WTC11 (cell line): ENCODE measurements around the gene MTM1. TPM values are rescaled to one million over a fixed set of nuclear protein-coding genes. Genes with fewer than 3 reads are reported as not detected.

Source experiments
- ATAC-seq: fragments of 200-7000 bp; cut with Tn5 transposase; 2 replicates; pipeline ENCODE4 v1.10.0; 2021; ENCODE audit warnings: mild to moderate bottlenecking, moderate library complexity
- CTCF ChIA-PET: fragments of 300-600 bp; sonication (Branson Sonifier 250); formaldehyde crosslinking; loops from one replicate; lab custom pipeline; 2021; ENCODE audit warnings: antibody characterized with exemption; lab: Charles Lee
- POLR2A ChIA-PET: fragments of 350-600 bp; sonication (Branson Sonifier 250); formaldehyde crosslinking; loops from one replicate; lab custom pipeline; 2021; ENCODE audit warnings: antibody characterized with exemption; lab: Charles Lee
- DNase-seq: peaks from one replicate; pipeline ENCODE4 v3.0.0; 2021; ENCODE audit warnings: low spot score
- H3K27ac Mint-ChIP-seq: 2 replicates; pipeline ENCODE4 v1.8.0; 2021; ENCODE audit warnings: mixed read lengths
- H3K27me3 Mint-ChIP-seq: 2 replicates; pipeline ENCODE4 v1.8.0; 2021; ENCODE audit warnings: low read depth, mild to moderate bottlenecking, moderate library complexity, mixed read lengths
- H3K36me3 Mint-ChIP-seq: 2 replicates; pipeline ENCODE4 v1.8.0; 2021; ENCODE audit warnings: mixed read lengths
- H3K4me1 Mint-ChIP-seq: 2 replicates; pipeline ENCODE4 v1.8.0; 2022; ENCODE audit warnings: mixed read lengths
- H3K4me3 Mint-ChIP-seq: 2 replicates; pipeline ENCODE4 v1.8.0; 2021; ENCODE audit warnings: mild to moderate bottlenecking, moderate library complexity, mixed read lengths
- H3K9me3 Mint-ChIP-seq: 2 replicates; pipeline ENCODE4 v1.8.0; 2021; ENCODE audit warnings: mixed read lengths
- ARID4B ChIP-seq: sonication (generic); formaldehyde crosslinking; IDR thresholded peaks from 2 replicates; pipeline ENCODE4 v1.8.0; 2023; ENCODE audit warnings: missing genetic modification reagents, mild to moderate bottlenecking, borderline replicate concordance
- ATF3 ChIP-seq: sonication (generic); formaldehyde crosslinking; conservative IDR thresholded peaks from 2 replicates; pipeline ENCODE4 v1.8.1; 2022; ENCODE audit warnings: mild to moderate bottlenecking, missing genetic modification reagents
- ATF6 ChIP-seq: sonication (generic); formaldehyde crosslinking; IDR thresholded peaks from 2 replicates; pipeline ENCODE4 v1.8.1; 2023; ENCODE audit warnings: mild to moderate bottlenecking, missing genetic modification reagents
- CDX4 ChIP-seq: fragments of 250-450 bp; sonication (Bioruptor Pico); IDR thresholded peaks from 2 replicates; pipeline ENCODE4 v1.9.0; 2021; ENCODE audit warnings: moderate library complexity, mild to moderate bottlenecking, inconsistent platforms, borderline replicate concordance
- CREB1 ChIP-seq: sonication (generic); formaldehyde crosslinking; IDR thresholded peaks from 2 replicates; pipeline ENCODE4 v1.8.0; 2023; ENCODE audit warnings: mild to moderate bottlenecking, missing genetic modification reagents
- E2F5 ChIP-seq: sonication (generic); formaldehyde crosslinking; IDR thresholded peaks from 2 replicates; pipeline ENCODE4 v1.8.1; 2022; ENCODE audit warnings: mild to moderate bottlenecking, moderate library complexity, missing genetic modification reagents
- ERG ChIP-seq: fragments of 250-450 bp; sonication (Bioruptor Pico); IDR thresholded peaks from 2 replicates; pipeline ENCODE4 v1.8.0; 2021; ENCODE audit warnings: mild to moderate bottlenecking
- ETV6 ChIP-seq: sonication (generic); formaldehyde crosslinking; IDR thresholded peaks from 2 replicates; pipeline ENCODE4 v1.8.1; 2022; ENCODE audit warnings: mild to moderate bottlenecking, missing genetic modification reagents
- FOXP1 ChIP-seq: sonication (generic); formaldehyde crosslinking; IDR thresholded peaks from 2 replicates; pipeline ENCODE4 v1.8.0; 2022; ENCODE audit warnings: missing genetic modification reagents, mild to moderate bottlenecking, moderate library complexity, borderline replicate concordance
- GTF2I ChIP-seq: fragments of 250-450 bp; sonication (Bioruptor Pico); conservative IDR thresholded peaks from 2 replicates; pipeline ENCODE4 v1.4.0; 2021; ENCODE audit warnings: mild to moderate bottlenecking
- IRF1 ChIP-seq: sonication (generic); formaldehyde crosslinking; IDR thresholded peaks from 2 replicates; pipeline ENCODE4 v1.8.0; 2023; ENCODE audit warnings: missing genetic modification reagents
- MLX ChIP-seq: sonication (generic); formaldehyde crosslinking; IDR thresholded peaks from 2 replicates; pipeline ENCODE4 v1.8.1; 2023; ENCODE audit warnings: mild to moderate bottlenecking, missing genetic modification reagents, moderate library complexity
- MXD4 ChIP-seq: fragments of 250-450 bp; sonication (Bioruptor Pico); IDR thresholded peaks from 2 replicates; pipeline ENCODE4 v1.8.0; 2021; ENCODE audit warnings: mild to moderate bottlenecking, moderate library complexity, borderline replicate concordance
- NR1H2 ChIP-seq: sonication (generic); formaldehyde crosslinking; IDR thresholded peaks from 2 replicates; pipeline ENCODE4 v1.9.0; 2021; ENCODE audit warnings: mild to moderate bottlenecking, moderate library complexity, missing genetic modification reagents
- NR2C2 ChIP-seq: sonication (generic); formaldehyde crosslinking; IDR thresholded peaks from 2 replicates; pipeline ENCODE4 v1.8.0; 2022; ENCODE audit warnings: mild to moderate bottlenecking, missing genetic modification reagents
- PRDM15 ChIP-seq: sonication (generic); formaldehyde crosslinking; IDR thresholded peaks from 2 replicates; pipeline ENCODE4 v1.8.0; 2022; ENCODE audit warnings: missing genetic modification reagents
- USF1 ChIP-seq: sonication (generic); formaldehyde crosslinking; IDR thresholded peaks from 2 replicates; pipeline ENCODE4 v1.8.0; 2022; ENCODE audit warnings: mild to moderate bottlenecking, missing genetic modification reagents
- ZNF317 ChIP-seq: sonication (generic); formaldehyde crosslinking; IDR thresholded peaks from 2 replicates; pipeline ENCODE4 v1.8.1; 2023; ENCODE audit warnings: low read depth, mild to moderate bottlenecking, moderate library complexity, missing genetic modification reagents, borderline replicate concordance
- ZNF396 ChIP-seq: fragments of 250-450 bp; sonication (Bioruptor Pico); IDR thresholded peaks from 2 replicates; pipeline ENCODE4 v1.8.0; 2021; ENCODE audit warnings: mild to moderate bottlenecking, moderate library complexity, borderline replicate concordance
- total RNA-seq: library from RNA; stranded (reverse); gene quantifications from 3 replicates; pipeline ENCODE4 v1.2.3, GENCODE V29; 2021

The MTM1 gene
- total RNA-seq, 1 experiment from 2014 or later, result 10.4 TPM

- TF ChIP-seq ERG (CRISPR knock-in tag) (no peak), PRDM15 (CRISPR knock-in tag) (no peak), NR2C2 (no peak), ZNF396 (CRISPR knock-in tag) (no peak)
These were observed 87.4 kb downstream of the MTM1 start (continued) for GRCh38 chrX:150655788-150656187.

GRCh38 chrX:150663073-150663472 lies 94.7 kb downstream of the MTM1 start:
- Mint-ChIP-seq H3K27me3 (no peaks in the 10 kb centered on the region), H3K36me3 (peaks cover 21% of the 10 kb centered on the region), H3K4me1 (peaks cover 5% of the 10 kb centered on the region), H3K4me3 (no peak overlapping the region), H3K9me3 (no peaks in the 10 kb centered on the region), H3K27ac (no peak overlapping the region)
- TF ChIP-seq CREB1, result no peak
- no peak for TF ChIP-seq FOXP1 (CRISPR knock-in tag)
- TF ChIP-seq ZNF396 (CRISPR knock-in tag), result no peak
- TF ChIP-seq NR1H2 (CRISPR knock-in tag), result no peak
- no peak for TF ChIP-seq ATF3
- TF ChIP-seq USF1 (CRISPR knock-in tag), result no peak
- TF ChIP-seq E2F5 (CRISPR knock-in tag), result no peak
- no peak for TF ChIP-seq ATF6
- TF ChIP-seq IRF1 (CRISPR knock-in tag), result no peak
- no peak for TF ChIP-seq CDX4 (CRISPR knock-in tag)
- no peak for TF ChIP-seq MLX (CRISPR knock-in tag)
- no peak for TF ChIP-seq GTF2I (CRISPR knock-in tag)
- TF ChIP-seq MXD4 (CRISPR knock-in tag), result no peak
- TF ChIP-seq ZNF317 (CRISPR knock-in tag), result no peak
- no peak for TF ChIP-seq ETV6 (CRISPR knock-in tag)
- TF ChIP-seq ARID4B (CRISPR knock-in tag), result no peak
- DNase-seq, result no peak
- no peak for ATAC-seq
- POLR2A ChIA-PET, result no interaction called here
- CTCF ChIA-PET, result no interaction called here
